ENCODE results near the gene FBH1. TPM values are rescaled to one million over a fixed set of nuclear protein-coding genes. Genes with fewer than 3 reads are reported as not detected.

Gene FBH1
- total RNA-seq, 6 experiments from 2014 or later, result 30.8 to 38.6 (median 35.8) TPM

DNA sequence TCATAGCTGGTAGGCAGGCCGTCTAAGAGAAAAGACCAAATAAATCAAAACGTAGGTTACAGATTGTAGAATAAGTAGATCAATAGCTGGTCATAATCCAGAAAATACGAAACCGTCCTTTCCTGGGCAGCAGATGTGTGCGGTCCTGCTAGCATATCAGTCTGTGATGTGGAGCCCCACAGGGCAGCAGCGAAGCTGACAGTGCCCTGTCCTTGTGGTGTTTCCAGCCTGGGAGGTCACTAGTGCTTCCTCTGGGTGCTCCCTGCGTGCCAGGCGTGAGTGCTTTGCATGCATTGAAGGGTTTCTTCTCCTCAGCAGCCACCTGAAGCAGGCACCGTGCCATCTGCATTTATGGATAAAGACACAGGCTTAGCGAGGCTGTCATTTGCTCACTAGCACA lies 45.6 kb downstream of the FBH1 start:
- peak overlapping the region in 1 of 3 donors; percentile 30 for H3K27ac ChIP-seq
- peaks cover 0 to 39% (median 14%) of the 10 kb centered on the region in 4 donors for H3K4me1 ChIP-seq
- intact Hi-C loops (cut with DNase I), result no loop called here
- no peaks in the 10 kb centered on the region for H3K27me3 ChIP-seq
- H3K4me3 ChIP-seq, result no peak overlapping the region
- peaks cover 0 to 29% (median 10%) of the 10 kb centered on the region in 4 donors for H3K36me3 ChIP-seq
- TF ChIP-seq, protein P1, sequence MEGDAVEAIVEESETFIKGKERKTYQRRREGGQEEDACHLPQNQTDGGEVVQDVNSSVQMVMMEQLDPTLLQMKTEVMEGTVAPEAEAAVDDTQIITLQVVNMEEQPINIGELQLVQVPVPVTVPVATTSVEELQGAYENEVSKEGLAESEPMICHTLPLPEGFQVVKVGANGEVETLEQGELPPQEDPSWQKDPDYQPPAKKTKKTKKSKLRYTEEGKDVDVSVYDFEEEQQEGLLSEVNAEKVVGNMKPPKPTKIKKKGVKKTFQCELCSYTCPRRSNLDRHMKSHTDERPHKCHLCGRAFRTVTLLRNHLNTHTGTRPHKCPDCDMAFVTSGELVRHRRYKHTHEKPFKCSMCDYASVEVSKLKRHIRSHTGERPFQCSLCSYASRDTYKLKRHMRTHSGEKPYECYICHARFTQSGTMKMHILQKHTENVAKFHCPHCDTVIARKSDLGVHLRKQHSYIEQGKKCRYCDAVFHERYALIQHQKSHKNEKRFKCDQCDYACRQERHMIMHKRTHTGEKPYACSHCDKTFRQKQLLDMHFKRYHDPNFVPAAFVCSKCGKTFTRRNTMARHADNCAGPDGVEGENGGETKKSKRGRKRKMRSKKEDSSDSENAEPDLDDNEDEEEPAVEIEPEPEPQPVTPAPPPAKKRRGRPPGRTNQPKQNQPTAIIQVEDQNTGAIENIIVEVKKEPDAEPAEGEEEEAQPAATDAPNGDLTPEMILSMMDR (IDR thresholded peaks at IDR 0.05), result no peak
- peak; percentile 18 for TF ChIP-seq POLR2A (IDR thresholded peaks at IDR 0.05)
- no peaks in the 10 kb centered on the region for H3K9me3 ChIP-seq
- DNase-seq (no peak), ATAC-seq (peak; percentile 38 to 63 (median 52))
- WGBS (ENCODE audit: insufficient coverage, low coverage, low lambda C conversion rate, missing lambda C conversion rate), result 46% methylated on average over 7 of the region's 10 CpGs

DNA sequence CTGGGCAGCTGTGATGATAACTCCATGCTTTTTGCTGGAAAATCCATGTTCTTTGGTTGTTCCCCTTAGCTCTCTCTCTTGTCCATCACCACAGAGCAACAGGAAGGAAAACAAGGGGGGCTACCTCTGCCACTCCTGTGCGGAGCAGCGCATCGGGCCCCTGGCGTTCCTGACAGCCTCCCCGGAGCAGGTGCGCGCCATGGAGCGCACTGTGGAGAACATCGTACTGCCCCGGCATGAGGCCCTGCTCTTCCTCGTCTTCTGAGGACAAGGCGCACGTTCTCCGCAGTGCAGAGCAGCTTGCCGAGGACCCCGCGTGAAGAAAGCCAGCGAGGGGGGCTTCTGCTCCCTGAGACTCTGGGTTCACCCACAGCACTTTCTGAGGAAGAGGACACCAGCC lies 47.0 kb downstream of the FBH1 start:
- DNase-seq, result no peak
- TF ChIP-seq, protein P1 (IDR thresholded peaks at IDR 0.05), result no peak
- TF ChIP-seq POLR2A (IDR thresholded peaks at IDR 0.05), result no peak
- 92% methylated on average over 15 of the region's 18 CpGs for WGBS (ENCODE audit: insufficient coverage, low coverage, low lambda C conversion rate, missing lambda C conversion rate)
- intact Hi-C loops (cut with DNase I), result no loop called here
- Histone ChIP-seq H3K27ac (no peak overlapping the region), H3K4me1 (peaks cover 0 to 26% (median 8%) of the 10 kb centered on the region in 4 donors), H3K4me3 (no peak overlapping the region), H3K27me3 (no peaks in the 10 kb centered on the region), H3K9me3 (no peaks in the 10 kb centered on the region), H3K36me3 (peaks cover 0 to 23% (median 10%) of the 10 kb centered on the region in 4 donors)
- ATAC-seq, result no peak

DNA sequence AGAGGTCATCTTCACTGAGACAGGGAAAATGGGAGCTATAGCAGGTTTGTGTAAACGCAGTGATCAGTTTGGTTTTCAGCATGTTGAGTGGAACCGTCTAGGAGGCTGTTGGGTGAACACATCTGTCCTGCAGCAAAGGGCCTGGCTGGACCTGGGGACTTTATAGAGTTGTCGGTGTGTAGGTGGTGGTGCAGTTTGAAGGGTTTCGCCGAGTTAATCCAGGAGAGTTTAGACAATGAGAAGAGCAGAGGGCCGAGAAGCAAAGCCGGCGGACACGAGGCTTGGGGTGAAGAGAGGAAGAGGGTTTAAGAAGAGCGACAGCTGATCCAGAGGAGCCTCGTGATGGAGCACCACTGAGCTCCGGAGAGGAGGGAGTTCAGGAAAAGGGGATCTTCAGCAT lies 48.2 kb downstream of the FBH1 start:
- intact Hi-C loops (cut with DNase I), result no loop called here
- Histone ChIP-seq H3K36me3 (peaks cover 0 to 23% (median 10%) of the 10 kb centered on the region in 4 donors), H3K27me3 (no peaks in the 10 kb centered on the region), H3K9me3 (no peaks in the 10 kb centered on the region), H3K4me3 (no peak overlapping the region), H3K27ac (no peak overlapping the region), H3K4me1 (peaks cover 0 to 13% (median 4%) of the 10 kb centered on the region in 4 donors)
- no peak for TF ChIP-seq POLR2A (IDR thresholded peaks at IDR 0.05)
- TF ChIP-seq, protein P1 (IDR thresholded peaks at IDR 0.05), result no peak
- DNase-seq, result no peak
- WGBS (ENCODE audit: insufficient coverage, low coverage, low lambda C conversion rate, missing lambda C conversion rate), result 89% methylated on average over 12 of the region's 12 CpGs
- ATAC-seq, result no peak

DNA sequence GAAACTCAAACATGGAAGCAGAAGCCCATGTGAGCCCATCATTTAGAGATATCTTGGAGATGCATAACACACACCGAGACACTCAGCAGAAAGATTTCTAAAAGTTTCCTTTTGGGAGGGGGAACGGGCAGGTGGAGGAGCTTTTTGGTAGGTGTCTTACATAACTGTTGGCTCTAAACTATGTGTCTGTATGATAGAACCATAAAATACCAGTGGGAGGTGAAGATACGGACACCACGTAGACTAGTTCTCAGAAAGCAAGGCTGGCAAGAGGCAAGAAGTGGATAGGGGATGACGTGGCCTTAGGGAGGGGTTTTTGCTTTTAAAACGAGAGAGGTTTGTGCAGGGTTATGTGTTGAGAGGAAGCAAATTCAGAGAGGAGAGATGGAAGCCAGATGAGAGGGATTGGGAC lies 50.8 kb downstream of the FBH1 start:
- peaks cover 0 to 23% (median 10%) of the 10 kb centered on the region in 4 donors for H3K36me3 ChIP-seq
- intact Hi-C loops (cut with DNase I), result no loop called here
- H3K27me3 ChIP-seq, result no peaks in the 10 kb centered on the region
- DNase-seq (no peak), ATAC-seq (no peak)
- H3K4me3 ChIP-seq, result no peak overlapping the region
- TF ChIP-seq, protein P1 (IDR thresholded peaks at IDR 0.05), result no peak
- TF ChIP-seq POLR2A (IDR thresholded peaks at IDR 0.05), result no peak
- no peaks in the 10 kb centered on the region for H3K9me3 ChIP-seq
- peaks cover 0 to 4% (median 0%) of the 10 kb centered on the region in 4 donors for H3K4me1 ChIP-seq
- WGBS (ENCODE audit: insufficient coverage, low coverage, low lambda C conversion rate, missing lambda C conversion rate), result 62% methylated on average over 6 of the region's 6 CpGs
- H3K27ac ChIP-seq, result no peak overlapping the region

Data from right lobe of liver (tissue), 6 donors.